GM21390 (cell line): ENCODE data around the gene USHBP1.

ENCODE experiments used
- ATAC-seq: cut with Tn5 transposase; IDR thresholded peaks from one replicate; pipeline ENCODE4 v1.9.1; 2021; ENCODE audit not compliant: unreplicated experiment

Gene USHBP1

GRCh38 chr19:17264641-17264979 lies at the start of gene USHBP1:
TSS of gene USHBP1 (minus strand) at chr19:17264745. CDS start at chr19:17264299, 446 bp downstream.
- ATAC-seq, result no peak

GRCh38 chr19:17314007-17314593 lies 49.6 kb upstream of the USHBP1 start:
- ATAC-seq, result no peak

GRCh38 chr19:17312189-17313113 lies 47.9 kb upstream of the USHBP1 start:
- no peak for ATAC-seq

- no peak for ATAC-seq
Measured at GRCh38 chr19:17311455-17312188, 47.1 kb upstream of the USHBP1 start.

- no peak for ATAC-seq
Measured at GRCh38 chr19:17309965-17310461, 45.5 kb upstream of the USHBP1 start.

GRCh38 chr19:17309198-17309964 lies 44.8 kb upstream of the USHBP1 start, which contains the start of gene DDA1:
TSS of gene DDA1 (plus strand) at chr19:17309563. CDS start at chr19:17309655, 92 bp downstream.
- ATAC-seq, result peak; percentile 43

GRCh38 chr19:17307876-17308377 lies 43.4 kb upstream of the USHBP1 start:
- no peak for ATAC-seq

GRCh38 chr19:17306285-17306714 lies 41.8 kb upstream of the USHBP1 start:
- no peak for ATAC-seq

- ATAC-seq, result peak; percentile 57
Measured at GRCh38 chr19:17305517-17306284, 41.2 kb upstream of the USHBP1 start, which contains the start of gene MRPL34. TSS of gene MRPL34 (plus strand) at chr19:17305872. CDS start at chr19:17305893, 21 bp downstream.

GRCh38 chr19:17305216-17305516 lies 40.6 kb upstream of the USHBP1 start:
- no peak for ATAC-seq

GRCh38 chr19:17304386-17305215 lies 40.1 kb upstream of the USHBP1 start:
- no peak for ATAC-seq

GRCh38 chr19:17303940-17304267 lies 39.4 kb upstream of the USHBP1 start:
- ATAC-seq, result no peak

- ATAC-seq, result peak; percentile 46
Measured at GRCh38 chr19:17303167-17303939, 38.8 kb upstream of the USHBP1 start, which contains the start of gene ABHD8. TSS of gene ABHD8 (minus strand) at chr19:17303425. CDS start at chr19:17301616, 1,809 bp downstream.

GRCh38 chr19:17302391-17303166 lies 38.0 kb upstream of the USHBP1 start:
- ATAC-seq, result no peak

GRCh38 chr19:17300992-17301619 lies 36.6 kb upstream of the USHBP1 start:
- ATAC-seq, result no peak

GRCh38 chr19:17296976-17297375 lies 32.4 kb upstream of the USHBP1 start:
- ATAC-seq, result no peak

- no peak for ATAC-seq
Measured at GRCh38 chr19:17296273-17296672, 31.7 kb upstream of the USHBP1 start.
